LoVo (cell line): ENCODE data around the gene CPED1.
"Not testable (repeated sequence)": the region's sequence is repeated elsewhere in the genome, so short reads cannot be mapped to it uniquely, and the experiment has no call there.

Experiments
- DNase-seq: peaks from one replicate; pipeline ENCODE4 v3.0.0-alpha.2; 2016; ENCODE audit warnings: low spot score

The CPED1 gene

DNA sequence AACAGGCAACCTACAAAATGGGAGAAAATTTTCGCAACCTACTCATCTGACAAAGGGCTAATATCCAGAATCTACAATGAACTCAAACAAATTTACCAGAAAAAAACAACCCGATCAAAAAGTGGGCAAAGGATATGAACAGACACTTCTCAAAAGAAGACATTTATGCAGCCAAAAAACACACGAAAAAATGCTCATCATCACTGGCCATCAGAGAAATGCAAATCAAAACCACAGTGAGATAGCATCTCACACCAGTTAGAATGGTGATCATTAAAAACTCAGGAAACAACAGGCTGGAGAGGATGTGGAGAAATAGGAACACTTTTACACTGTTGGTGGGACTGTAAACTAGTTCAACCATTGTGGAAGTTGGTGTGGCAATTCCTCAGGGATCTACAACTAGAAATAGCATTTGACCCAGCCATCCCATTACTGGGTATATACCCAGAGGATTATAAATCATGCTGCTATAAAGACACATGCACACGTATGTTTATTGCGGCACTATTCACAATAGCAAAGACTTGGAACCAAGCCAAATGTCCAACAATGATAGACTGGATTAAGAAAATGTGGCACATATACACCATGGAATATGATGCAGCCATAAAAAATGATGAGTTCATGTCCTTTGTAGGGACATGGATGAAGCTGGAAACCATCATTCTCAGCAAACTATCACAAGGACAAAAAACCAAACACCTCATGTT, 264.2 kb downstream of the CPED1 start:
- DNase-seq, result not testable (repeated sequence)

DNA sequence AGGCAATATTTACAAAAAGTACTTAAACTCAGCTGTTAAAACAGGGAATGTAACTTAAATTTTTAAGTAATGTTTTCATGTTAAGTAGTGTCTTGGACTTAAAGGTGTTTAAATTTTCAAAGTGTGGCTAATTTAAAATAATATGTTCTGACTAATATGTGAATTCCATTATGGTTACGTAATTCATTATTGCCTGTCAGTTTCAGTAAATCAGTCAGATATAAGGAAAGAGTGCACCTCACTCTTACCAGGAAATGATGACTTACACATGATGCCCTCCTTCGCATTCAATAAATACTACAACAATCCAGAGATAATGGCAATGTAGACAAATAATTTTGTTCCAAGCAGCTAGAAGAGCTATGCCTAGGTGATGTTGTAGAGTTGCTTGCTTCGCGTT, 271.3 kb downstream of the CPED1 start:
- DNase-seq, result no peak

DNA sequence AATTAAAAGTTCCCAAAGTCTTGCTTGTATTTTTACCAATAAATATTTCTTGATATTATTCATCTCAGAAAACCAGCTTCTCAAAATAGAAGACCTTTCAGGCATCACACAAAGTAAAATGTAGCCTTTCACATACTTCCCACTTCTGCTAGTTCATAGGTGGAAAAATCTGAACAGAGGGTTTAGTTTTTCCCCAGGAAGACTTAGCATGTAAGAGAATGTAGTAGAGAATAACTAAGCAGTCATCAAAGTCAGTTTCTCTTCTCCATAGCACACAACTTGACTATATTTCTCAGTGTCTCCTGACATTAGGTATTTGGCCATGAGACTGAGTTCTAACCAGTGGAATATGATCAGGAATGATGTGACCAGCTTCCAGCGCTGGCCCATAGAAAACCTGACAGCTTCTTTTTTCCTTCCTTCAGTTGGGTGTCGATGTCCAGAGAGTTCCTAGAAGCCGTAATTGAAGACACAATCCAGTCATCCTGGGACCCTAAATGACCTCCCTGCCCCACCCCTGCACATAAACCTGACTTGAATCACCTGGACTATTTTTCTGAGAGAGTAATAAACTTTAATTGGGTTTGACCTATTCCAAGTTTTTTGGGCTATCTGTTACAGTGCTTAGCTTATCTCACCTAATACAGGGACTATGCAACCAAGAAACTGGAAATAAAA, 272.8 kb downstream of the CPED1 start:
- no peak for DNase-seq

DNA sequence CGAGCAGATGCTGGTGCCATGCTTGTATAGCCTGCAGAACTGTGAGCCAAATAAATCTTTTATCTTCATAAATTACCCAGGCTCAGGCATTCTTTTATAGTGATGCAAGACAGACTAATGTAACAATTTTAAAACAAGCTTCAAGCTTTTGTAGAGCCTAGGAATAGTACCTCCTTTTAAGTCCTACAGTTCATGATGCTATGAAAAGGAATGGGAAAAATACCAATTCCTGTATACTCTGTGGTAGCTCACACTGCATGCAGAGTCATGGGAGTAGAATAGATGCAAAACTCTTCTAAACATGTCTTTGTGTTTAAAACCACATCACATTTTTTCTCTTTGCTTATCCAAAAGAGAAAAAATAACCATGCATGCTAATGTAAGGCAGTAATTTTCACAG, 273.7 kb downstream of the CPED1 start:
- DNase-seq, result no peak

DNA sequence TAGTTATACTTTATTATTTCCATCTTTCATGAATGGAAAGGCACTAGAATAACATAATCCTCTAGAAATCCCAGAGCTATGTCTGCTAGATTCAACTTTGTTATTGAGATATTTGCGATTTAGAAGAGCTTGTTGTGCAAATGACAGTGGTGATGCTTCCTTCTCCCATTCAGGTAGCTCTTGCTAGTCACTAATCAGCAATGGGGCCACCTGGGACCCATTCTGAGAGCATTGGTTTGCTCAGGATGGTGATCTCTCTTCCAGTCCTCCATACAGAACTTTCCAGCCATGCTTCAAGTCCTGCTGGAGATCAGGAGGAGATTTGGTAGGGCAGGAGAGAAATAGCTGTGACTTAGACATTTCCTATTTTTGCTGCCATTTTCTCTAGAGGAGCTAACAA, 274.5 kb downstream of the CPED1 start:
- no peak for DNase-seq

DNA sequence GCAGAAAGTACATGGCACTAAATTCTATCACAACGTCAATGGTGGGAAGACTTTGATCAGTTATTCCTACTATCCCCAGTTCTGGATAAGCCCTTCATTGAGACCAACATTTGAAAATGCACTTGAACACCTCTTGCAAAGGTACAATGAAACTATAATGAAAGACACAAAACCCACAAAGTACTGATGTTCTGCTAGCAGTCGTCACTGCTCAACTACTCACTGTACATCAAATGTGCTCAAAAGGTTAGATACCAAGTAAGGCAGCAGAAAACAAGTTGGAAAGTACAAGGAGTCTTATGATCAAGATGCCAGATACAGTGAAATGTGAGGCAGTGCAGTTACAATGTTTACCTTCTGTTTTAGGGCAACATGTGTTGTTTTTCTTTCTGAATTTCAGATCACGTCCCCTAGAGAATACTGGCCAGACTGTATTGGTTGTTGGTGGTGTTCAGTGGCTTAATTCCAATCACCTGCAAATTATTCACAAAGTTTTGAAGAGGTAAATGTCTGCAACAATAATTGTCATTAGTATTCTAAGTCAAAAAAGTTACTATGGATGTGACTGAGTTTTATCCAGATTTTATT, 277.9 kb downstream of the CPED1 start:
- no peak for DNase-seq

DNA sequence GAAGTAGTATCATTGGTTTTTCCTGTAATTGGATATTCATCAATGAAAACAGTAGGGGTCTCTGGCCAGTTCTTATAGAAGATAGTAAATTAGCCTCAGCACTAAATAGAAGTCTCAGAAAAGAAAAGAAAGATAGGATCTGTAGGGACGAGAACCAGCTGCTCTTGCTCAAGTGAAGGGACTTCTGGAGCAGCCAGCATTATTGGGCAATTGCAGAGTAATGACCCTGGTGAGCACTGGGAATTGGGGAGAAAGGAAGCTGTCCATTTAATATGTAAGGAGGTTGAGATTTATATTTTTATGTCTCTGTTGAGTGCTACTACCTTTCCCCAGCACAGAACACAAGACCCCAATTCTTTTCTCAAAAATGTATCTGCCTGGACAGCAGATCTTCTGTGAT, 279.1 kb downstream of the CPED1 start:
- no peak for DNase-seq

DNA sequence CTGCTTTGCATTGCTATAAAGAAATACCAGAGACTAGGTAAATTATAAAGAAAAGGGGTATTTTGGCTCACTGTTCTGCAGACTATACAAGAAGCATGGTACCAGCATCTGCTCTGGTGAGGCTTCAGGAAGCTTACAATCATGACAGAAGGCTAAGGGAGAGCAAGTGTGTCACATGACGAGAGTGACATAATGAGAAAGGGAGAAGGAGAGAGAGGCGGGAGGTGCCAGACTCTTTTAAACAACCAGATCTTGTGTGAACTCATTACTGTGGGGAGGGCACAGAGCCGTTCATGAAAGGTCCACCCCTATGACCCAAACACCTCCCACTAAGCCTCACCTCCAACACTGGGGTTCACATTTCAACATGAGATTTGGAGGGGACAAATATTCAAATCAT, 281.3 kb downstream of the CPED1 start:
- DNase-seq, result no peak

DNA sequence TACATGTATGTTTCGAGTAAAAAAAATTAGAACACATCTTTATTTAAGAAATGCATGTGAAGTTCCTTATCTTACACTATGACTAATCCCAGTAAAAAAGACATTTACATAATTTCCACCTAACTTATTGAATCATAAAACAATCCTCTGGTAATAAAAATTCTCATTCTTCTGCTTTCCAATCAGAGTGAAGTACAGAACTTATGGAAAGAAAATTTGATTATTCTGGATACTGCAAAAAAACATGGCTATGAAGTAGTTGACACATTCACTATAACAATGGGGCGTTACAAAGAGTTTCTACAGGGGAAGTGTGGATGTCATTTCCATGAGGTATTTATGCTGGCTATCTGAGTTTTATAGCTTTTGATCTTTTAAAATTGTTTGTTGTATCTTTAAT, 282.6 kb downstream of the CPED1 start:
- DNase-seq, result no peak

DNA sequence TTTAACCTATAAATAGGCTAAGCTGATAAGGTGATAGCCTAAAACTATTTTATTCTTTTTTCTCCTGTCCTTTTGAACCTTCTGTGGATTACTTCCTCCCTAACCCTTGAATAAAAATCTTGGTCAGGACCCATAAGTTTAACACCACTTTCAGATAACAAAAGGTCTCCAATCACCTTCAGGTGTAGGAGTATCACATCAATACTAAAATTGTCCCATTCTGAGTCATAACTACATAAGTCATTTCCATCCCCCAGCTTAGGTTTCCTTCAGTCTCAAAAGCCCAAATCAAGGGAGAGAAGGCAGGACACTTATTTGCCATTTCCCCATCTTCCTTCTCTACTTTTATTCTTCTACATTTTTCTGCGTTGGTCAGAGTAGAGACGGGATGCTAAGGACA, 283.4 kb downstream of the CPED1 start:
- no peak for DNase-seq

DNA sequence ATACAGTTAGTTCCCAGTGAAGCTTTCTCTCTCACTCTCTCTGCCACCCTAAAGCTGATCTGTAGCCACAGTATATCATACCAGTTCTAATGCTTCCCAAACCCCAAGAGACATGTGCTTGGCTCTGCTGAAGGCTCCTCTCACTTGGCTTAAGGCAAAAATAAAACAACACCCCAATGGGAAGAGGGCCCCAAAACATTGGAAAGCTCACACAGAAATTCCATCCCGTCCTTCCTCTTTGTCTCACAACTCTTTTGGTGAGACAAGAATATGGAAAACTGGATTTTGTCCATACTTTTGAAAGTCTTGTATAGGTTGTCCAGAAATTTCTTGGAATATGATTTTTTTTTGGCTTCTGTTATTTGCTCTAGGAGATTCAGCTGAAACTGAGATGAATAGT, 284.2 kb downstream of the CPED1 start:
- no peak for DNase-seq

DNA sequence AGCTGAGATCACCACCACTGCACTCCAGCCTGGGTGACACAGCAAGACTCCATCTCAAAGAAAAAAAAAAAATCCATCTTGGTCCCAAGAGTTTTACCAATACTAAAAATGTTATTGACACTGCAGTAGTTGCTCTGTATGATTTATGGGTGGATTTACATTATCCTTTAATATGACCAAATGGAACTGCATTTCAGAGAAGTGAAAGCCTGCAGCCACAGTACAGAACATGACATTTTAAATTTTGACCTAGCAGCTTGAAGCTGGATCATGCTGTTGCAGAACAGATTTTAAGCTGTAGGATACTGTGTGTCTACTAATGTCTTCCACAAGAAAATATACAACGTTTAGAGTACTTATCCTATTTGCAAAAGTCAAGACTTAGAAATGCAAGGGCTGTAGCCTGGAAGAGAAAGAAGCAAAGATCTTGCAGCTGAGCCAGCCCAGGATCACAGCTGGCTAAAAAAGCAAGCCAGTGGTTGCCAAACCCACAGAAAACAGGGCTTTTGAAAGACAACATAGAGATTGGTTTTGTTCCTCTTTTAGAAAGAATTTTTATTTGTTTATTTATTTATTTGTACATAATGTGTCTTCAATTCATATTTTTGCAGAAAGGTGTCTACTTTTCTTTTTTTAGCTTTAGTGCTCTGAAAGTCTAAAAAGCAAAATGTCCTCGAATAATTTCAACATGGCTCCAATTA, 285.1 kb downstream of the CPED1 start:
- no peak for DNase-seq

DNA sequence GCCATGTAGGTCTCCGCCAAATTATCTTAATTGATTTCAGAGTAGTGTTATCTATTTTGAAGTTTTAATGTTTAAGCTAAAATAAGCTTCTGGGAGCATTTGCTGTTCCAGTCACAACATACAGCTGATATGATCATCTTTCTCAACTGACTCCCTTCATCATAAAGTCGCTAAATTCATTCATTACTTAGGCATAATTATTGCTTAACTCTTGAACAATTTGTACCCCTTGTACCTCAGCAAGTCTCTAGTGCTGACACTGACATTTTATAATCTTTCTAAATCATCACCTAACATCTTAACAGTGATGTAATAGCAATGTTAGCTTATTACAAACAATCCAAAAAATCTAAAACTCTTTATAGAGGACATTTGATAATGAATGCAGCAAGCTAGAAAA, 286.0 kb downstream of the CPED1 start:
- DNase-seq, result no peak

DNA sequence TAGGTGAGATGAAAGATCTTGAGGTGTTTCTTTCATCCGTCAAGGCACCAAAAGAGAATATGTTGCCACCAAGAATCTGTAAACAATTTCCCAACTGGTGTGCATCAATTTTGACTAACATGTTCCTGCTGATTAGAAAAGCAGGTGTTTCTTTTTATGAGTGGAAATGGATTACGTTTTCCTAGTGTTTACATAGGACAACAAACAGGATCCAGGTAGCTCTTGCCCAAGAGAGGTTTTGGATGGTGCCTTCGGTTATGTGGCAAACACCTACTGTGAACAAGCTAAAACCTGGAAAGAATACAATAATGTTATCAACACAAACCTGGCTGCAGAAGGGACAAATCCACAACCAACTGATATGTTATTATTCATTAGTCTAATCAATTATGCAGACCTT, 286.7 kb downstream of the CPED1 start:
- no peak for DNase-seq

DNA sequence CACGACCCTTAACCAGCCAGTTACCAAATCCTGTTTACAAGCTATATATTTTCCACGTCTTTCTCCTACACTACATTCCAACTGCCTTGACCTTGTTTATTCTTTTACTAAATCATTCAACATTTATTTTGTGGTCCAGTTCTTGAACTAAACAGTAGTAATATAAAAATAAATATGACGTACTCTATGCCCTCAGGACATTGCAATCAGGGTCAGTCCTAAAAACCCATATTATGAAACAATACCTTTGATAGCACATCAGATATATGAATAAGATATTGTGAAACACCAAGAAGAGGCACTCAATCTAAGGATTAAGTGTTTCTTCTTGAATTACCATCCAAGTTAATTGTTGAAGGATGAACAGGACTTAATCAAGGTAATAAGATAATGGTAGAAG, 287.8 kb downstream of the CPED1 start:
- DNase-seq, result no peak

DNA sequence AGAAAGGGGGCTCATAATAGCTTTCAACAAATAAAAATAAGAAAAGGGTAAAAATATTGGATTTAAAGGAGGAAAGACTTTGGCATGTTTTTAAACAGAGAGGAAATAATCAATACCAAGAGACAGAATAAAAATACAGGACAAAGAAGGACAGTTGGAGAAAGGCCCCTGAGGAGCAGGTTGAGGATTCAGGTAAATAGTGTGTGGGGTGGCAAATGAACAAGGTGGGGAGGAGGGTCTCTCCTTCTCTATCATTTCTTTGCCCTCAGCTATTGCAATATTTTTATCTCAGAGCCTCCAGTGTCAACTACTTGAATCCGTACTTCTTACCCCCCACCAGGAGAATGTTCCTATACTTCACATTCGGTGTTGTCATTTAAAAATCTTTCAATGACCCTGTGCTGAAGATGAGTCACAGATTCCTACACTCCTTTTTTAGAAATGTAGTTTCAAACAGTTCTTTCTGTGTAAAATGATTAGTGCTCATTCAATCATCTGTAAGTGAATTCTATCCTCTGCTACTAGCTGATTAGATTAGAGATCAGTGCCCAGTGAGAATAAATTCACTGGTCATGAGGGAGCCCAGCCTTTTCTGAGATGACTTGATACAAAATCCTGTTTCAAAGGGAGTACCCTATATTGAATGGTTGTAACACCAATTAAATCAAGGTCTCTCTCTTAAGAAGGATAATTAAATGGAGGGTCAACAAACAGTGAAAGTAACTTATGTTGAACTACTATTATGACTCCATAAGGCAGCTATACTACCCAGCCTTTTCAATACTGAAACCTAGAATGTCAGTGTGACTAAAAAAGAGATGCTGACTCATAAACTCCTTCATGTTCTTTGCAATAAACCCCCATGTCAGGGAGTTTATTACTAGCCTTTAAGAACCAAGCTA, 289.9 kb downstream of the CPED1 start:
- peak; percentile 52 for DNase-seq

DNA sequence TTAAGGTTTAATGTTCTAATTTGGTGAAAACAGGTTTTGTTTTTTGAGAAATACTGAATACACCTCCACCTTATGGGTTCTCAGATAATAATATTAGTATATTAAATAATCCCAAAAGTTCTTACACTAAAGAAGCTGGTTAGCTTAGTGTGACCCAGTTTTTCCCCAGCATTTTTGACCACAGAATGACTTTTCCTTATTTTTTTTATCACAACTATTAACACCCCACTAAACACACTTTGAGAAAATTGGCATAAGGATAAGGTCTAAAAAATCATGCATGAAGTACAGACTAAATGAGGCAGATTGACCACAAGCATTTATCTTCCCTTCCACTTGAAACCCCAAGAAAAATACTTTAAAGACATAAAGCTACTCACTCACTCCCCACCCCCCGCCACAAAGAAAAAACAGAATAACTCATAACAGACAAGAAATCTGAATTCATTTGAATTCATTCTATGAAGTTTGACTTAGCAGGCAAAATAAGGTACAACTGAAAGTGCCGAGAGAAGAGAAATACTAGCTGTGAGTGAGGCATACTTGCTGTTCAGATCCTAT, 290.6 kb downstream of the CPED1 start:
- no peak for DNase-seq

DNA sequence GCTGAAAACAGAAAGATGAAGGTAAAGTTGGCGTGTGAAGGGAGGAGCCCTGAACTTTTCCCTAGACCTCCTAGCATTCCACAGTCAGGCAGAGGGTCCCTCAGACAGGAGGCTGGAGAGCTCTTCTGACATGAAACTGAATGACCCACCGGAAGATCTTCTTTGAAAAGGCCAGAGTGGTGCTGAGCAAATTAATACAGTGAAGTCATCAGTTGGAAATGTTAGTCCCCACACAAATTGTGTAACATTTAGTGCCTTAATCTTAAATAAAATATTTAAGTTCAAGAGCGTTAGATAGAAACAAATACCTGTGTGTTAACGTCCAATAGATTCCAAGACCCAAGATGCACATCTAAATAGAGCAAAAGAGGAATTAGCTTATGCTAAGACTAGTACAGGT, 291.3 kb downstream of the CPED1 start:
- DNase-seq, result no peak

DNA sequence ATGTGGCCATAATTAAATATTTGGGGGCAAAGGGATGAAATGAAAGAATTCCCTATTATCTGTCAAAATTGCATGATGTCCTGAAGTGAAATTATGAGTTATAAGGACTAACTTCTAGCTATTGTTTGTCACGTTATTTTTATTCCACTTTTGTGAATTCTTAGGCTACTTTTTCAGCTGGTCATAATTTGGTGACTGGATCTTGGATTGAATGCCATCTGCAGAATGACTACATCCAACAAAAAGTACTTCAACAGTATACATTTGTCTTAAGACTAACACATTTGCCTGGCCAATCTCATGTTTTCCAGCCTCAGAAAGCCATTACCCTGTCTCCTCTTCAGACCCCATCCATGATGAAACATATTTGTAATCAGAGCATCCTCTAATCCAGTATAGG, 292.1 kb downstream of the CPED1 start:
- DNase-seq, result no peak

DNA sequence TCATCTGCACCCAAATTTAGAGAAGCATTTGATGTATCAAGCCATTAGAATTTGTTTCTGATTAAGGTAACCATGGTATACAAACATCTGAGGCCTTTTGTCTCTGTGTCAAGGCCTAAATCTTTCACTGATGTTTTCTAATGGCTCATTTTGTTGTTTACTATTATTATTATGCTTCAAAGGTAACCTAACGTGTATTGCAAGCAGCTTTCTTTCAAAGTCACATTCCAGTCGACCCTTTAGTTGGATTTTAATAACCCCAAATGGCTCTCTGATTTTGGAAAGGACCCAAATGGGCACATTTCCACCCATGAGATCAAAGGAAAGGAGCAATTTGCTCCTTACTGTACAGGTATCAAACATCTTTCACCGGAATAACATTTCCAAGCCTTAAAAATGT, 293.6 kb downstream of the CPED1 start:
- DNase-seq, result no peak

DNA sequence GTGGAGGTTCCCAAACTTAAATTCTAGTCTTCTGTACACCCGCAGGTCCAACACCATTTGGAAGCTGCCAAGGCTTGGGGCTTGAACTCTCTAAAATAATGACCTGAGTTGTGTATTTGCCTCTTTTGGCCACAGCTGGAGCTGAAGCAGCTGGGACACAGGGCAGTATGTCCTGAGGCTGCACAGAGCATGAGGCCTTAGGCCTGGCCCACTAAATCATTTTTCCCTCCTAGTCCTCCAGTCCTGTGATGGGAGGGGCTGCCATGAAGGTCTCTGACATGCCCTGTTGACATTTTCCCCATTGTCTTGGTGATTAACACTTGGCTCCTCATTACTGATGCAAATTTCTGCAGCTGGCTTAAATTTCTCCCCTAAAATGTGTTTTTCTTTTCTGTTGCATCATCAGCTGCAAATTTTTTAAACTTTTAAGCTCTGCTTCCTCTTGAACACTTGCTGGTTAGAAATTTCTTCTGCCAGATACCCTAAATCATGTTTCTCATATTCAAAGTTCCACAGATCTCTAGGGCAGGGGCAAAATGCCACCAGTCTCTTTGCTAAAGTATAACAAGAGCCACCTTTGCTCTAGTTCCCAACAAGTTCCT, 296.7 kb downstream of the CPED1 start:
- no peak for DNase-seq
